Retina (tissue), 1 donor: ENCODE results near the gene IGLL5.
"Not testable (repeated sequence)": the region's sequence is repeated elsewhere in the genome, so short reads cannot be mapped to it uniquely, and the experiment has no call there.

ENCODE experiments used
- DNase-seq: peaks from one replicate; pipeline ENCODE4 v3.0.0-alpha.2; 2016

The IGLL5 gene

DNA sequence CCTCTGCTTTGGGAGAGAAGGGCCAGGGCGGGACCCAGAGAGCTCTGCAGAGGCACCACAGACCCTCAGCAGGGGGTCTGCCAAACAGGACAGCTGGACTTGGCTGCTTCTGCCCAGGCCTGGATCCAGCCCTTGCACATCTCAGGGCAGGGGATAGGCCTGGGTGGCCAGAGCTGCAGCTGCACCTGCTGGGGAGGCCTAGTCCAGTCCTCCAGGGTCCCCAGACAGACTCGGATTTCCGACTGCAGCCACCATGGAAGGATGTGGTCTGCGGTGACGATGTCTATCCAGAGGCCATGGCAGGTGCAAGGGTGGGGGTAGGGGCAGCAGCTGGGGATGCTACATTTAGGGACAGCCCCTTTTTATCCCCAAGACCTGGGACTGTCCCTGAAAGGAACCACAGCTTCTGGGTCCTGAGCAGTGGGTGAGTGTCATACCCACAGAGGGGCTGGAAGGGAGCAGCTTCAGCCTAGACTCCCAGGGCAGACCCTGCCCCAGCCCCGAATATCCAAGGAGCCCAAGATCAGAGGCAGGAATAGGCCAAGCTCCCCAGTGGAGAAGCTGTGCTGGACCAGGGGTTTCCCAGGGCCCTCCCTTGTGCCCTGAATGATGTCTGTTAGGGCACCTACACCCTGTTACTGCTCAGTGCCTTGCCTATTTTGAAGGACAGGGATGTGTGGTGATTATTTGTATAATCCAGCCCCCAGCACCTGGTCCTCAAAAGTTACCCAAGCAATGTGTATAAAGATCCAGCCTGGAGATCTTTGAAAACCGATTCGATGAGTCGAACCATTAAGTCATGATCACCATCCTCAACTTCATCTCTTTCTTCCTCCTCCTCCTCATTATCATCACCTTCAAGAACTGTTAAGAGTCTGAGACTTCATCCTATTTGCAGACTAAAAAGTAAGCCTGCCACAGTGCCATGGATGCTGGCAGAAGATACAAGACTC is 2.5 kb upstream of the IGLL5 start:
- DNase-seq = no peak

DNA sequence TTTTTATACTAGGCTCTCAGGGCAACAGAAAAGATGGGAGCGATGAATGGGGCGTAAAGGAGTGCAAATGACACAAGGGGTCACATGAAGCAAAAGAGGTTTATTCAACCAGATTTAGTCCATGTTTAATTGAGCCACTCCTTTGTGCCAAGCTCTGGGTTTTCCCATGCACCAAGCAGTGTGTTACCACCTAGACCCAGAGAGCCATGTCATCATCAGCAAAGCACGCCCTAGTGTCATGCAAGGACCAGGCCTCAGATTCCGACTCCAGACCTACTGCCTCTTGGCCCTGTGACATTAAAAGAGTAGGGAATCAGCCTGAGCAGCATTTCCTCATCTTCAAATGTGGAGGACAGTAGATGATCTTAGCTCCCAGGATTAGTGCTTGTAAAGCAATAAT is 1.1 kb upstream of the IGLL5 start:
- no peak for DNase-seq

DNA sequence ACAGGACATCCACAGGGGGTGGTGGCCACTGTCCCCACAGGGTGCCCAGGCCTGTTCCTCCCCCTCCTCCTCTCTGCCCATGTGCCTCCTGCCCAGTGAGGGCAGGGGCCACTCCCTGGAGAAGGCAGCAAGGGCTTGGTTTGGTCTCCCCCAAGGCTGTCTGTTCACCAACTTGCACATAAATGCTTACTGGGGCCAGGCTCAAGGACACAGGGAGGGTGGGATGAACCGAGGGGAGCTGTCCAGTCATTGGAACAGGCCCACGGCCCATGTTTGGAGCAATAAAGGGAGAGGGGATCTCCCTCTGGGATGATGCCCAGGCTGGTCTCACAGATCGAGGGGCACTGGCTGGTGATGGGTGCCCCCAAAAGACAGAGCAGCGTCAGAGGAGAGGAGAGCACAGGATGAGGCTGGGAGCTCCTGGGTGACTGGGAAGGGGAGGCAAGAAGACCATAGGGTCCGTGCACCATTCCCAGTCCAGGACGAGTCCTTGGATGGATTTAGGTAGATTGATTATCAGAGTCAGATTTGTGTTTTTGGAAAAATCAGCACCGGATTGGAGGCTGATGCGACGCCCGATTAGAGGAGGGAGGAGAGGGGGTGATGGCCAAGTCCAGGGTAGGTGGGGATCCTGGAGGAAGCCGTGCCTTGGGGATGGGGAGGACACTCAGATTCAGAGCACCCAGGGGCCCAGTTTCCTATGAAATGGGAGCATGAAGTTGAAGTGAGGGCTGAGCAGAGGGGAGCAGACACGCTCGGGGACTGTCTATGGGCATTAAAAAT is 1.1 kb downstream of the IGLL5 start:
- no peak for DNase-seq

DNA sequence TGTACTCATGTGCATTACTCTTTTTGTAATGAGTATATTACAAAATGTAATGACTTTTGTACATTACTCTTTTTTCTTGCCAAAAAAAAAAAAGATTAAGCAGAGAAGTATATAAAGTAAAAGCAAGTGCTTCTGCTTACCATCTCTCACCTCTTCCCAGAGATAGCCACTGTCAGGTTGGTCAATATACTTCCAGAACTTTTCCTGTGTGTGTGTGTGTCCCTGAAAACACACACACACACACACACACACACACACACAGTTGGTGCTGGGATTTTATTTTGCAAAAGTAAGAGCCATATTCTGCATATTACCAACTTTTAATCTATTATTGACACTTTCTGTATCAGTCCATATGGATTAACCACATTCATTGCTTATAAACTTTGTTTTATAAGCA is 2.5 kb downstream of the IGLL5 start:
- no peak for DNase-seq

DNA sequence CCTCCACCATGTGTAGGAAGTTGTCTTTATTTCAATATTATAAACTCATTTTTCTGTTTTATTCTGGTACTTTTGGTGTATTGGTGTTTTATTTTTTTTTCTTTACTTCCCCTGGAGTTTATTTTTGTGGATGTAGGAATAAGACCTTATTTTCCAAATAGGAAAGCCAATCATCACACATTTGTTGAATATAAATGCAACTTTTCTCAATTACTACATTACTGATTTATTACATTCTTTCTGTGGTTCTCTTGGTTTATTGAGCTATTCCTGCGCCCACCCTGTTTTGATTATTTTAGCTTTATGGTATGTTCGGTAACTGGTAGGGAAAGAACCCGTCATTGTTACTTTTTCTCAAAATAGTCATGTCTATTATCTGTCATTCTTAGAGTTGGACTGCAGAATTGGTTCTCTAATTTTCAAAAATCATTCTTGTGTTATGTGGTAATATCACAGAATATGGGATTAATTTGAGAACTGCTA is 3.6 kb downstream of the IGLL5 start:
- no peak for DNase-seq

DNA sequence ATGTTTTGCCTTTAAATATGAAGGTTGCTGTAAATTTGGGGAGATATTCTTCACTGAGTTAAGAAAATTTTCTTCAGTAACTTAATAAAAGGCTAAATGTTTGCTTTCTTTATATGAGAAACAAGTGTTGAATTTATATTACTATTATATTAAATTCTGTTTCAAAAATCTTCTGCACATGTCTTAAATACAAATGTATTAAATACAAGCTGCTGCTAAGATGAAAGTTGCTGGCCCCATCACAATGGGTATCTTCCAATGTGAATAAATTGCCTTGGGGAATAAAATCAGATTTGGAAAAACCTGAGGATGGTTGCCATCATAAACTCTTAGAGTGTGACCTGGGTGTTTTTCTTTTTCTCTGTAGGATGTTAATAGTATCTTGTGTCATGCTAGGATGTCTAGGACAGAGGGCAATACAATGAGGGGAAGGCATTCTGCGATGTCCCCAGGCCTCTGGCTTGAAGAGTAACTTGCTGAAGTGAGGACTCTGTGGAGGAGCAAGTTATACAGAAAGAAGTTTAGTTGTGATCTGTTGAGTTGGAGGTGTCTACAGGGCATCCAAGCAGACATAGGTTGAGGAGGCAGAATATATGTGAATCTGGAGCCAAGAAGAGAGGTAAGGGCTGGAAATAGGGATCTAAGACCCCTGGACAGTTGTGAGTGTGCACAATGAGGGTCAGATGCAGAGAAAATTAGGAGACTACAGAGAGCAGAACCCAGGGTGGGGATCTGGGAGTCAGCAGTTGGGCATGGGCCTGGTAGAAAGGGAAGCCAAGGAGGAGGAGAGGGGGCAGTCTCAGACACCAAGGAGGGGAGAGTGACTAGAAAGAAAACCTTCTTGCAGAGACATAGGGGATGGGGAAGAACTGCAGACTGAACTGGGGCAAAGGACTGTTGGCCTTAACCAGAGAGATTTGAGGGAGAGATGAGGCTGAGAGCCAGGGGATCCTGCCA is 4.8 kb downstream of the IGLL5 start:
- DNase-seq = no peak

DNA sequence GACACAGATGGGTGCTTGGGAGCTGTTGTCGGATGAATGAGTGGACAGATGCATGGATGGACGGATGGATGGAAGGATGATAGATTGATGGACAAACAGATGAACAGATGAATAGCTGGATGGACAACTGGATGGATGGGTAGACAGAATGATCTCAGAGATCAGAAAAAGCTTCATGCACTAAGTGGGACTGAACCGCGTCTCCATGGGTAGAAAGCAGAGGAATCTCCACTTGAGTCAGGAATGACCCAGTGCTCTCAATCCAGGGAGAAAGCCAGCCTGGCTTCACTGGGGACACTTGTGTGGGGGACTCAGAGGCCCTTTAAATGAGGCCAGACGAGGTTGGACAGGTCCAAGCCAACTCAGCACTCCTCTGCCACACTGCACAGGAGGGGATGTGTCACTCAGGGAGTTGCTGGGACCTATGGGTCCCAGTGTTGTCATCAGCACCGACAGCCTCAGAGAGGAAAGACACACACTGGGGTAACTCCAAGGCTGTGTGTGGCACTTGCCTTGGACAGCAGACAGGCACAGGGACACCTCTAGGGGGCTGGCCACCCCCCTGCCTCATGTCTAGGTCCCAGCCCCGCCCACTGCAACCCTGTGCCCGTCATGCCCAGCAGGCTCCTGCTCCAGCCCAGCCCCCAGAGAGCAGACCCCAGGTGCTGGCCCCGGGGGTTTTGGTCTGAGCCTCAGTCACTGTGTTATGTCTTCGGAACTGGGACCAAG is 5.6 kb downstream of the IGLL5 start:
- DNase-seq = no peak

- DNase-seq = no peak
These were observed 6.5 kb downstream of the IGLL5 start for GRCh38 chr22:22893891-22894739.

DNA sequence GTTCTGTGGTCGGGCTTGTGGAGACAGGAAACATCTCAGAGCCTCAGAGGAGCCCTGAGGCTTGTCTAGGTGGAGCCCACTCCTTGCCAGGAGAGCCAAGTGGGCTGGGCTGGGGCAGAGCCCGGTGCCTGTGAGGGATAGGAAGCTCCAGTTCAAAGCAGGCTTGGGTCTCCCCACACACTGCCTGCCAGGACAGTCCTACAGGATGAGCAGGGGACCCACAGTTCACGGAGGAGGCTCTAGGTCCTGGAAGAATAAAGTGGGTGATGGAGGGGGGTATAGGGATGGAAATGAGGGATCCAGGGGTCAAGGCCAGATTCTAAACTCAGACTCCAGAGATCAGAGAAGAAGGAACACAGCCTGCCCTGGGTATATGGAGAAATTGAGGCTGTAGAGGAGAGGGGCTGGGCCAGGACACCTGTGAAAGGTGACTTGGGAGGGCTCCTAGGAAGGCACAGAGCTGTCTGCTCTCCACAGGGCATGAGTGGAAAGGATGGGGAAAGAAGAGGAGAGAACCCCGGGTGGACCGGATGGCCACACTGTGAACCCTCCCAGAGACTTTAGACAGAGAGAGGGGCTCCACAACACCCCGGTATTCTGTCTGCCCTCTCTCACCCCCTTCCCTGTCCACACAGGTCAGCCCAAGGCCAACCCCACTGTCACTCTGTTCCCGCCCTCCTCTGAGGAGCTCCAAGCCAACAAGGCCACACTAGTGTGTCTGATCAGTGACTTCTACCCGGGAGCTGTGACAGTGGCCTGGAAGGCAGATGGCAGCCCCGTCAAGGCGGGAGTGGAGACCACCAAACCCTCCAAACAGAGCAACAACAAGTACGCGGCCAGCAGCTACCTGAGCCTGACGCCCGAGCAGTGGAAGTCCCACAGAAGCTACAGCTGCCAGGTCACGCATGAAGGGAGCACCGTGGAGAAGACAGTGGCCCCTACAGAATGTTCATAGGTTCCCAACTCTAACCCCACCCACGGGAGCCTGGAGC is 7.4 kb downstream of the IGLL5 start:
- DNase-seq = no peak

GRCh38 chr22:22895776-22896445 is 8.3 kb downstream of the IGLL5 start:
- DNase-seq = no peak

- no peak for DNase-seq
These were observed 9.0 kb downstream of the IGLL5 start for GRCh38 chr22:22896601-22897000.

DNA sequence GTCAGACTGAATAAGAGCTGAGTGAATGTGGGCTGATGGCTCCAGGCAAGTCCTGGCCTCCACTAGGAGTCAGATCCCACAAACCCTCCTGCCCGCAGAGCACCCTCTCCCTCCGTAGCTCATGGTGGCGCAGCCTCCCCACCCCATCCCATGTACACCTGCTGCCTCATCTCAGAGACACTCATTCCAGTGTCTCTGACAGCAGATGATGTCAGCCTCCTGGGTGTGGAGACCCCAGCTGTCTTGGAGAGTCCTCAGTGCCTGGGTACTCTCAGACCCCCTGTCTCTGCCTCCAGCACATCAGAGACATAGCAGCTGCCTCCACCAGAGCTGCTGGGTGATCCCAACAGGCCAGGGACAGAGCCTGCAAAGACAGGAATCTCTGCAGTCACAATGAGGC is 9.5 kb downstream of the IGLL5 start:
- DNase-seq = no peak

GRCh38 chr22:22897947-22898346 is 10.3 kb downstream of the IGLL5 start:
- DNase-seq = no peak

DNA sequence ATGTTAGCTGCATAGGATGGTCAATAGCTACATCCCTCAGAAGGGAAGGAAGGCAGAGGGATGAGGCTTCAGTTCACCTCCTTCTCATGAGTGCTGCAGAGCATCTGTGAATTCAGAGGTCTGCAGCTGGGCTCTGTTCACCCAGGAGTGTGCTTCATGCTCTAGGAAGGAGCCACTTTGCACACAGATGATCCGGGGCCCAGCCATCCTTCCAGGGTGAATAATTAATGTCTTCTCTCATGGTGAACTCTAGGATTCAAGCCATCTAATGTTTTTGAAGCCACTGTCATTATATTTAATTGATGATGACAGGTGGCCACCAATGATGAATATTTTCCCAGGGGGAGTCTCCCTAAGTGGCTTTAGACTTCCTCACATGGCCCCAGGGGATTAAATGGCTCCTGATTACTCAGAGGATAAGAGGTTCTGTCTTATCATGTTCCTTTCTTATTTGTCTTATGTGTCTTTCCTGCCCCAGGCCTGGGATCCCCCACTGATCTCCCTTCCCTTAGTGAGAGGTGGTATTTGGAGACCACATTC is 10.9 kb downstream of the IGLL5 start:
- DNase-seq = peak; percentile 49

DNA sequence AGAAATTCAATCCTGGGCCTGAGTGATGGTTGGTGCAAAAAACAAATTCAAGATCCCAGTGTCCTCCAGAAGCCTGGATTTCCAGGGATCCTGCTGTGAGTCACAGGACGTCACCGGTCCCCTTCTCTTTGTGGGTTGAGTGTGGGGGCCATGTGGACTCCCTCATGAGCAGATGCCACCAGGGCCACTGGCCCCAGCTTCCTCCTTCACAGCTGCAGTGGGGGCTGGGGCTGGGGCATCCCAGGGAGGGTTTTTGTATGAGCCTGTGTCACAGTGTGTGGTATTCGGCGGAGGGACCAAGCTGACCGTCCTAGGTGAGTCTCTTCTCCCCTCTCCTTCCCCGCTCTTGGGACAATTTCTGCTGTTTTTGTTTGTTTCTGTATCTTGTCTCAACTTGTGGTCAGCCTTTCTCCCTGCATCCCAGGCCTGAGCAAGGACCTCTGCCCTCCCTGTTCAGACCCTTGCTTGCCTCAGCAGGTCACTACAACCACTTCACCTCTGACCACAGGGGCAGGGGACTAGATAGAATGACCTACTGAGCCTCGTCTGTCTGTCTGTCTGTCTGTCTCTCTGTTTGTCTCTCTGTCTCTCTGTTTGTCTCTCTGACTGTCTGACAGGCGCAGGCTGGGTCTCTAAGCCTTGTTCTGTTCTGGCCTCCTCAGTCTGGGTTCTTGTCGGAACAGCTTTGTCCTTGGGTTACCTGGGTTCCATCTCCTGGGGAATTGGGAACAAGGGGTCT is 11.9 kb downstream of the IGLL5 start:
- not testable (repeated sequence) for DNase-seq

DNA sequence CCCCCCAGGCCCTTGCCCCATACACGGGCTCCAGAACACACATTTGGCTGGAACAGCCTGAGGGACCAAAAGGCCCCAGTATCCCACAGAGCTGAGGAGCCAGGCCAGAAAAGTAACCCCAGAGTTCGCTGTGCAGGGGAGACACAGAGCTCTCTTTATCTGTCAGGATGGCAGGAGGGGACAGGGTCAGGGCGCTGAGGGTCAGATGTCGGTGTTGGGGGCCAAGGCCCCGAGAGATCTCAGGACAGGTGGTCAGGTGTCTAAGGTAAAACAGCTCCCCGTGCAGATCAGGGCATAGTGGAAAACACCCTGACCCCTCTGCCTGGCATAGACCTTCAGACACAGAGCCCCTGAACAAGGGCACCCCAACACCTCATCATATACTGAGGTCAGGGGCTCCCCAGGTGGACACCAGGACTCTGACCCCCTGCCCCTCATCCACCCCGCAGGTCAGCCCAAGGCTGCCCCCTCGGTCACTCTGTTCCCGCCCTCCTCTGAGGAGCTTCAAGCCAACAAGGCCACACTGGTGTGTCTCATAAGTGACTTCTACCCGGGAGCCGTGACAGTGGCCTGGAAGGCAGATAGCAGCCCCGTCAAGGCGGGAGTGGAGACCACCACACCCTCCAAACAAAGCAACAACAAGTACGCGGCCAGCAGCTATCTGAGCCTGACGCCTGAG is 13.1 kb downstream of the IGLL5 start:
- not testable (repeated sequence) for DNase-seq

DNA sequence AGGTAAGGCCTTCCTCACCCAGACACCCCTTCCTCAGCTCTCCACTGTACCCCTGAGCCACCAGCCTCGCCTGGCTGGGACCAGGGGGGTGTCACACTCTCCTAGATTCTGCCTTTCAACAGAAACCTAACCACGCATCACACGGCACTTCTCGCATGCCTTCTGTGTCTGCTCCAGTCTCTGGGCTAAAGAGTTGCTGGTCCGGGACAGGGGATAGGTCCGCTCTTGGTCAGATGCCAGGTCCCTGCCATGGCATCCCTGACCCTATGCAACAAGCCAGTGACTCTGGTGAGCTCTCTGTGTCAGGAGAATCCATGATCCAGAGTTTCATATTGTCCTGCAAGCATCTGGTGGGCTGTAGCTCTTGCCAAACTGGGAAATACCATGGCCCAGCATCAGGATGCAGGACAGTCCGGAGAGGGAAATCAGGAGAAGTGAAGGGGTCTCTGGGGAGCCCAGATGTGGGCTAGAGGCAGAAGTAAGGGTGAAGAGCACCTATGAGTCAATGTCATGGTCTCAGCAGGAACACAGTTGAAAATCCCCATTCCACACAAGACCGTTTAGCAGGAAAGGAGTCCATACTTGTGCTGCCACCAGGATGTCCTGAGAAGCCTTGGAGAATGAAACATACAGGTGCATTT is 14.1 kb downstream of the IGLL5 start:
- no peak for DNase-seq
